GM23338 (cell line): ENCODE data around the gene MUC6. TPM values are rescaled to one million over a fixed set of nuclear protein-coding genes. Genes with fewer than 3 reads are reported as not detected.

Experiments
- ATAC-seq: fragments of 200-7000 bp; cut with Tn5 transposase; 3 replicates; pipeline ENCODE4 v1.9.1; 2020
- DNase-seq: peaks from one replicate; pipeline ENCODE4 v3.0.0-alpha.2; 2015; ENCODE audit warnings: low spot score
- H2AFZ ChIP-seq: fragments of 200-600 bp; sonication (generic); 2 replicates; pipeline ENCODE4 v1.8.0; 2016; ENCODE audit warnings: antibody characterized with exemption, mild to moderate bottlenecking, moderate library complexity
- H3F3A ChIP-seq: fragments of 200-600 bp; sonication (generic); replicated peaks from 2 replicates; pipeline ENCODE4 v1.8.0; 2017; ENCODE audit warnings: antibody characterized with exemption, mixed run types, low read depth
- H3K27ac ChIP-seq: fragments of 200-600 bp; sonication (generic); 2 replicates; pipeline ENCODE4 v1.6.1; 2016; ENCODE audit warnings: low read depth
- H3K27me3 ChIP-seq: fragments of 200-600 bp; sonication (generic); 2 replicates; pipeline ENCODE4 v1.8.0; 2016; ENCODE audit warnings: mild to moderate bottlenecking, mixed run types, moderate library complexity; ENCODE audit not compliant: insufficient read depth
- H3K36me3 ChIP-seq: fragments of 200-600 bp; sonication (generic); 2 replicates; pipeline ENCODE4 v1.8.0; 2016; ENCODE audit warnings: mild to moderate bottlenecking; ENCODE audit not compliant: insufficient read depth
- H3K4me1 ChIP-seq: fragments of 200-600 bp; sonication (generic); 2 replicates; pipeline ENCODE4 v1.8.0; 2016; ENCODE audit warnings: mild to moderate bottlenecking, moderate library complexity; ENCODE audit not compliant: insufficient read depth
- H3K4me2 ChIP-seq: fragments of 200-600 bp; sonication (generic); 2 replicates; pipeline ENCODE4 v1.7.1; 2017; ENCODE audit warnings: mixed run types
- H3K4me3 ChIP-seq: fragments of 200-600 bp; sonication (generic); 2 replicates; pipeline ENCODE4 v1.6.1; 2016; ENCODE audit warnings: mixed run types
- H3K79me2 ChIP-seq: fragments of 200-600 bp; sonication (generic); replicated peaks from 2 replicates; pipeline ENCODE4 v1.8.0; 2017; ENCODE audit warnings: mild to moderate bottlenecking; ENCODE audit not compliant: insufficient read depth
- H3K9me2 ChIP-seq: fragments of 200-600 bp; sonication (generic); 2 replicates; pipeline ENCODE4 v1.8.0; 2017; ENCODE audit not compliant: insufficient read depth
- H4K20me1 ChIP-seq: fragments of 200-600 bp; sonication (generic); replicated peaks from 2 replicates; pipeline ENCODE4 v1.8.0; 2017; ENCODE audit warnings: mild to moderate bottlenecking; ENCODE audit not compliant: insufficient read depth
- H3K27ac Mint-ChIP-seq: 2 replicates; pipeline ENCODE4 v1.8.0; 2020; ENCODE audit warnings: inconsistent platforms, mild to moderate bottlenecking, moderate library complexity, mixed read lengths
- H3K27me3 Mint-ChIP-seq: 3 replicates; pipeline ENCODE4 v1.8.0; 2022; ENCODE audit warnings: low read depth, mild to moderate bottlenecking, moderate library complexity, mixed read lengths, inconsistent platforms; ENCODE audit not compliant: insufficient read depth, poor library complexity
- H3K36me3 Mint-ChIP-seq: 3 replicates; pipeline ENCODE4 v1.8.0; 2021; ENCODE audit warnings: low read depth, mild to moderate bottlenecking, inconsistent platforms, moderate library complexity, mixed read lengths
- H3K4me1 Mint-ChIP-seq: 3 replicates; pipeline ENCODE4 v1.8.0; 2020; ENCODE audit warnings: mild to moderate bottlenecking, inconsistent platforms, mixed read lengths
- H3K4me3 Mint-ChIP-seq: 3 replicates; pipeline ENCODE4 v1.8.0; 2021; ENCODE audit warnings: moderate library complexity, mild to moderate bottlenecking, inconsistent platforms, mixed read lengths
- H3K9me3 Mint-ChIP-seq: 3 replicates; pipeline ENCODE4 v1.8.0; 2020; ENCODE audit warnings: moderate library complexity, mild to moderate bottlenecking, inconsistent platforms, mixed read lengths
- ETS1 ChIP-seq: IDR thresholded peaks from 2 replicates; pipeline ENCODE4 v1.6.1; 2016; ENCODE audit warnings: antibody characterized with exemption
- EZH2 ChIP-seq: fragments of 200-600 bp; sonication (generic); IDR thresholded peaks from one replicate; pipeline ENCODE4 v1.8.0; 2017; ENCODE audit warnings: antibody characterized with exemption, mild to moderate bottlenecking, low read depth; ENCODE audit not compliant: unreplicated experiment
- EZH2phosphoT487 ChIP-seq: fragments of 200-600 bp; sonication (generic); IDR thresholded peaks from one replicate; pipeline ENCODE4 v1.8.1; 2018; ENCODE audit warnings: antibody characterized with exemption; ENCODE audit not compliant: unreplicated experiment
- JUNB ChIP-seq: IDR thresholded peaks from one replicate; pipeline ENCODE4 v1.6.1; 2016; ENCODE audit warnings: antibody characterized with exemption; ENCODE audit not compliant: unreplicated experiment
- REST ChIP-seq: IDR thresholded peaks from one replicate; pipeline ENCODE4 v1.6.1; 2018; ENCODE audit warnings: antibody characterized with exemption; ENCODE audit not compliant: unreplicated experiment
- STAT1 ChIP-seq: IDR thresholded peaks from one replicate; pipeline ENCODE4 v1.6.1; 2016; ENCODE audit warnings: antibody characterized with exemption; ENCODE audit not compliant: unreplicated experiment
- ZNF114 ChIP-seq: fragments of 250-450 bp; sonication (Bioruptor Pico); IDR thresholded peaks from 2 replicates; pipeline ENCODE4 v1.5.0; 2020; ENCODE audit warnings: mild to moderate bottlenecking, moderate library complexity
- ZNF331 ChIP-seq: fragments of 250-450 bp; sonication (Bioruptor Pico); IDR thresholded peaks from 2 replicates; pipeline ENCODE4 v1.5.0; 2020; ENCODE audit warnings: low read depth, mild to moderate bottlenecking, moderate library complexity
- ZNF462 ChIP-seq: fragments of 250-450 bp; sonication (Bioruptor Pico); IDR thresholded peaks from 2 replicates; pipeline ENCODE4 v1.5.0; 2020; ENCODE audit warnings: mild to moderate bottlenecking, moderate library complexity
- polyA plus RNA-seq: library from polyadenylated mRNA; unstranded; fragments of >200 nt; fragmentation: Nextera tagmentation; extraction: Ambion mirVana; gene quantifications from 2 replicates; pipeline ENCODE4 v1.2.1, GENCODE V29; 2016
- total RNA-seq: library from RNA; depleted of rRNA; stranded (reverse); fragments of >200 nt; shearing (Covaris generic); gene quantifications from 2 replicates; pipeline ENCODE4 v1.2.3, GENCODE V29; 2014

The MUC6 gene
- total and polyA plus RNA-seq, 2 experiments from 2014 or later, result not detected

GRCh38 chr11:973237-973636 is 63.3 kb downstream of the MUC6 start:
- Histone ChIP-seq H3K4me3 (no peak overlapping the region), H3K9me2 (no peaks in the 10 kb centered on the region), H4K20me1 (no peaks in the 10 kb centered on the region), H3K36me3 (no peaks in the 10 kb centered on the region; the same call in none of the 2 replicates), H3K27me3 (no peaks in the 10 kb centered on the region), H3K27ac (no peak overlapping the region), H3K4me1 (no peaks in the 10 kb centered on the region), H2AFZ (no peak overlapping the region), H3K79me2 (peaks cover 6% of the 10 kb centered on the region; the same call in 1 of the 2 replicates), H3K4me2 (no peak overlapping the region), H3F3A (no peaks in the 10 kb centered on the region)
- no peak overlapping the region for H3K27ac Mint-ChIP-seq
- ATAC-seq (no peak), DNase-seq (no peak)
- H3K4me1 Mint-ChIP-seq, result peaks cover 14% of the 10 kb centered on the region
- H3K36me3 Mint-ChIP-seq, result peaks cover 46% of the 10 kb centered on the region
- TF ChIP-seq ZNF462 (CRISPR knock-in tag), result no peak
- no peak for TF ChIP-seq REST
- no peak for TF ChIP-seq EZH2phosphoT487
- TF ChIP-seq ZNF114, result no peak
- TF ChIP-seq ZNF331 (CRISPR knock-in tag), result no peak
- no peak for TF ChIP-seq EZH2
- TF ChIP-seq ETS1, result no peak
- no peak for TF ChIP-seq STAT1
- no peak for TF ChIP-seq JUNB
- no peaks in the 10 kb centered on the region; the same call in 2 of the 3 replicates for H3K9me3 Mint-ChIP-seq
- peaks cover 11% of the 10 kb centered on the region for H3K27me3 Mint-ChIP-seq
- no peak overlapping the region for H3K4me3 Mint-ChIP-seq
